Epithelial cell of proximal tubule (primary cell): ENCODE measurements around the gene ICE2. TPM values are rescaled to one million over a fixed set of nuclear protein-coding genes. Genes with fewer than 3 reads are reported as not detected.
A peak's percentile ranks its signal among the peaks of the same experiment; 100 is the strongest.

Experiments
- DNase-seq: peaks from one replicate; pipeline ENCODE4 v3.0.0-alpha.2; 2011; ENCODE audit warnings: low read depth
- H3K4me3 ChIP-seq: 2 replicates; pipeline ENCODE4 v1.5.1; 2011; ENCODE audit warnings: low read depth, mild to moderate bottlenecking, low read length
- CTCF ChIP-seq: conservative IDR thresholded peaks from 2 replicates; pipeline ENCODE4 v1.5.1; 2012; ENCODE audit warnings: low read depth, mild to moderate bottlenecking, low read length
- total RNA-seq: library from RNA; depleted of rRNA; stranded (reverse); fragments of >200 nt; gene quantifications from 2 replicates; pipeline ENCODE4 v1.2.3, GENCODE V29; 2015

The ICE2 gene
- total RNA-seq, 1 donor from 2014 or later, result 10.6 TPM

- no peak for DNase-seq
- H3K4me3 ChIP-seq, result peak overlapping the region; percentile 75
These were observed 594 bp upstream of the ICE2 start for GRCh38 chr15:60479361-60480110.

GRCh38 chr15:60477916-60478565 is 901 bp downstream of the ICE2 start:
- TF ChIP-seq CTCF, result no peak
- DNase-seq, result no peak
- H3K4me3 ChIP-seq, result peak overlapping the region; percentile 75

More at GRCh38 chr15:60479361-60480110, 594 bp upstream of the ICE2 start:
- TF ChIP-seq CTCF, result no peak

GRCh38 chr15:60477164-60477563 is 1.8 kb downstream of the ICE2 start:
- DNase-seq, result no peak
- no peak for TF ChIP-seq CTCF
- H3K4me3 ChIP-seq, result no peak overlapping the region

GRCh38 chr15:60476713-60477112 is 2.2 kb downstream of the ICE2 start:
- H3K4me3 ChIP-seq, result no peak overlapping the region
- TF ChIP-seq CTCF, result no peak

GRCh38 chr15:60473135-60473534 is 5.8 kb downstream of the ICE2 start:
- no peak for TF ChIP-seq CTCF
- no peak for DNase-seq
- no peak overlapping the region for H3K4me3 ChIP-seq

More at GRCh38 chr15:60476713-60477112, 2.2 kb downstream of the ICE2 start:
- DNase-seq, result no peak

GRCh38 chr15:60471314-60471713 is 7.6 kb downstream of the ICE2 start:
- DNase-seq, result no peak
- TF ChIP-seq CTCF, result no peak
- H3K4me3 ChIP-seq, result no peak overlapping the region
